GM06990 (cell line): ENCODE measurements around the gene COL1A2.

ENCODE experiments used
- DNase-seq: peaks from one replicate; pipeline ENCODE4 v3.0.0-alpha.2; 2011; ENCODE audit not compliant: insufficient read length; ENCODE audit errors: extremely low read depth
- H3K27me3 ChIP-seq: replicated peaks from 2 replicates; pipeline ENCODE4 v1.6.0; 2011; ENCODE audit warnings: low read length; ENCODE audit not compliant: control insufficient read depth, insufficient read depth
- H3K36me3 ChIP-seq: 2 replicates; pipeline ENCODE4 v1.5.1; 2011; ENCODE audit warnings: low read length; ENCODE audit not compliant: control insufficient read depth, insufficient read depth
- H3K4me3 ChIP-seq: replicated peaks from 2 replicates; pipeline ENCODE4 v1.5.1; 2011; ENCODE audit warnings: low read depth, mild to moderate bottlenecking, control low read depth, low read length
- CTCF ChIP-seq: IDR thresholded peaks from 2 replicates; pipeline ENCODE4 v1.5.1; 2011; ENCODE audit warnings: low read length, control low read depth, mild to moderate bottlenecking, inconsistent platforms; ENCODE audit not compliant: insufficient read depth, poor library complexity, severe bottlenecking

Gene COL1A2

GRCh38 chr7:94403546-94403945 lies 8.9 kb downstream of the COL1A2 start:
- Histone ChIP-seq H3K36me3 (no peaks in the 10 kb centered on the region), H3K4me3 (no peak overlapping the region), H3K27me3 (no peaks in the 10 kb centered on the region; the same call in 1 of the 2 replicates)
- DNase-seq, result no peak
- TF ChIP-seq CTCF, result no peak

GRCh38 chr7:94405506-94405905 lies 10.8 kb downstream of the COL1A2 start:
- no peaks in the 10 kb centered on the region; the same call in 1 of the 2 replicates for H3K27me3 ChIP-seq
- DNase-seq, result no peak
- TF ChIP-seq CTCF, result no peak
- no peak overlapping the region for H3K4me3 ChIP-seq
- H3K36me3 ChIP-seq, result no peaks in the 10 kb centered on the region

- Histone ChIP-seq H3K27me3 (no peaks in the 10 kb centered on the region; the same call in 1 of the 2 replicates), H3K4me3 (no peak overlapping the region), H3K36me3 (no peaks in the 10 kb centered on the region)
- no peak for DNase-seq
- no peak for TF ChIP-seq CTCF
Observed at GRCh38 chr7:94406696-94407095, 12.0 kb downstream of the COL1A2 start.

GRCh38 chr7:94409200-94409948 lies 14.7 kb downstream of the COL1A2 start:
- no peak overlapping the region for H3K4me3 ChIP-seq
- no peak for DNase-seq
- H3K36me3 ChIP-seq, result no peaks in the 10 kb centered on the region
- no peaks in the 10 kb centered on the region; the same call in 1 of the 2 replicates for H3K27me3 ChIP-seq
- no peak for TF ChIP-seq CTCF

- TF ChIP-seq CTCF, result no peak
- Histone ChIP-seq H3K27me3 (no peaks in the 10 kb centered on the region; the same call in 1 of the 2 replicates), H3K4me3 (no peak overlapping the region), H3K36me3 (no peaks in the 10 kb centered on the region)
- no peak for DNase-seq
Observed at GRCh38 chr7:94410413-94411187, 15.9 kb downstream of the COL1A2 start.
